KG1 (cell line): ENCODE results near the gene SMG6.

Experiments used
- DNase-seq: peaks from one replicate; lab custom pipeline; 2025; lab: John Stamatoyannopoulos, UW

SMG6 gene

GRCh38 chr17:2235265-2235664 lies 68.3 kb downstream of the SMG6 start:
- no peak for DNase-seq

- DNase-seq = no peak
These were observed 70.1 kb downstream of the SMG6 start for GRCh38 chr17:2233441-2233947.

- no peak for DNase-seq
These were observed 71.3 kb downstream of the SMG6 start for GRCh38 chr17:2232244-2232638.

DNA sequence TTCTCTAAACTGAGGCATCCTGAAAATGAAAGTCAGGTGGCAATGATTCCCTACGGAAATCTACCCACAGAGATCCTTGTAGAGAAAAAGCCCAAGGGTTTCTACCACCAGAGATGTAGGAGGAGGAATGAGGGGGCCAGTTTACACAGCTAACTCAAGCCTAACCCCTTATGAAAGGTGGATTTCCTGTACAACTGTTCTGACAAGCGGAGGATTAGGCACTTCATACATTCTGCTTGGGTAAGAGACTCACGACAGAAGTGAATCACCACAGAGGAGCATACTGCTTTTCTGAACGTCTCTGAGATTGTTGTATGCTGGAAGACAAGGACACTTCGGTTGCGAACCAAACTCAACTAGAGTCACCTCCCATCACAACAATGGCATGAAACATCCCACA lies 72.7 kb downstream of the SMG6 start:
- no peak for DNase-seq

DNA sequence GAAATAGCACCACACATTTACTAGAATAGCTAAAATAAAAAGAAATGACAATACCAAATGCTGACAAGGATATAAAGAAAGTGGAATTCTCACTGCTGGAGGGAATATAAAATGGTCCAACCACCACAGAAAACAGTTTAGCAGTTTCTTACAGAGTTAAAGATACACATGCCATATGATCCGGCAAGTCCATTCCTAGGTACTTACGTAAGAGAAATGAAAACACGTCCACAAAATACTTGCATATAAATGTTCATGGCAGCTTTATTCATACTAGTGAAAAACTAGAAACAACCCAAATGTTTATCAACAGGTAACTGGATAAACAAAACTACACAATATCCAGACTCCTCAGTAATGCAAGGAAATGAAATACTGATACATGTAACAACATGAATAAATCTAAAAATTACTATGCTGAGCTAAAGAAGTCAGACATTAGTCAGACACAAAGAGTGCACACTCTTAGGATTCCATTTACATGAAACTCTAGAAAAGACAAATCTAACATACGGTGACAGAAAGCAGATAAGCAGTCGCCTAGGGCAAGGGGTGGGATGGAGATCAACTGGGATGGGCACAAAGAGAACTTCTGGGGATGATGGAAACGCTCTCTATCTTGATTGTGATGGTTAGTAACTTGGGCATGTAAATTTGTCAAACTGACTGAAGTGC lies 76.4 kb downstream of the SMG6 start:
- no peak for DNase-seq

DNA sequence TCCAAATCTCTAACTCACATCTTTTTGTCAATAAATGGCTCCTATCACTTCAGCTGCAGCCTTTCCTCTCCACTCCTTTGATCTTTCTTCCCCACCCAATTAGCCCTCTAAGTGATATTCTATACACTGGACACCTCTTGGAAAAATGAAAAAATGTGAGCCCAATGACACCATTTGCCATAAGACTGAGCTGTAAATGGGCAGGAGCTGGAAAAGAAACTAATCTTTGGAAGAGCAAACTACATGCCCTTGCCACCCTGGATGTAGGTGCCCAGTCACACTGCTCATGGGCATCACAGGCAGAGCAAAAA lies 80.0 kb downstream of the SMG6 start:
- no peak for DNase-seq

- DNase-seq = no peak
These were observed 80.5 kb downstream of the SMG6 start for GRCh38 chr17:2222901-2223616.

- DNase-seq = no peak
These were observed 81.3 kb downstream of the SMG6 start for GRCh38 chr17:2222301-2222700.

DNA sequence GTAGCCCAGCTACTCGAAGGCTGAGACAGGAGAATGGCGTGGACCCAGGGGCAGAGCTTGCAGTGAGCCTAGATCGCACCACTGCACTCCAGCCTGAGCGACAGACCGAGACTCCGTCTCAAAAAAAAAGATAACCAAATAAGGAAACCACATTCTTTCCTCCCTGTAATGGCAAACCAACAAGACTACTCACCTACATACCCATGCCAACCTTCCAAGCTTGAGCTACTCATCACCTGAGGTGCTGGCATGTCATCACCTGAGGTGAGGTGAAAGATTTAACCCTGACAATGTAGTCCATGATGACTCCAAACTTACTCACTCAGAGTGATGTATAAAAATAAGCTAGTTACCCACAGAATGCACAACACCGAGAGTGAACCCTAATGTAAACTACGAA lies 85.2 kb downstream of the SMG6 start:
- no peak for DNase-seq

- DNase-seq = no peak
These were observed 87.8 kb downstream of the SMG6 start for GRCh38 chr17:2215616-2216364.

DNA sequence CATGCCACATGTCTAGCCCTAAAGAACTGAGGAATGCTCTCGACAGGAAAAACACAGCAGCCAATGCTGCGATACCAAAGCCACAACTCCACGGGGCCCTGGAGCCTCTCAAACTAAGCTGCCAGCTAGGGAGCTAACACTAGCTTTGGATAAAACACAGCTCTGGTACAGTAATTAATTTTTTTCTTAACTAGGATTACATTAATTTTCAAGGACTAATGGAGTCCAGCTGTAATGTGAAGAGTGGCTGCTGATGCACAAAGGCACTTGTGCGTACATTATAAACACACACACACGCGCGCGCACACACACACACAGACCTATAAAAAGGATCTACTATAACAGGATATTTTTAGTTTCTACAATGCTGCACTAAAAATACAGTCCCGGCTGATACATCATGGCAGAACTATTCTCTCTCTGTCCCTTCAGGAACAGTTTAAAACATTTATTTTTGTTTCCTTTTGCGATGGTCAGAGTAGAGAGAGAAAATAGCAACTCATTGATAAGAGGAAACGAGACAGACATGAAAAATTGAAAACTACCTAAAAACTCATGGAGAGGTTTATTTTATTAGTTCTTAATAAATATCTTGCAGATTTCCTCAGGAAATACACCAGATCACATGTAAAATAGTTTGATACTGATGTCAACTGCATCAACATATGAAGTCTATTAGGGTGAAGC lies 88.5 kb downstream of the SMG6 start:
- DNase-seq = no peak

- no peak for DNase-seq
These were observed 89.3 kb downstream of the SMG6 start for GRCh38 chr17:2214047-2214928.

GRCh38 chr17:2213291-2213960 lies 90.2 kb downstream of the SMG6 start:
- DNase-seq = no peak

GRCh38 chr17:2212400-2212981 lies 91.1 kb downstream of the SMG6 start:
- no peak for DNase-seq

DNA sequence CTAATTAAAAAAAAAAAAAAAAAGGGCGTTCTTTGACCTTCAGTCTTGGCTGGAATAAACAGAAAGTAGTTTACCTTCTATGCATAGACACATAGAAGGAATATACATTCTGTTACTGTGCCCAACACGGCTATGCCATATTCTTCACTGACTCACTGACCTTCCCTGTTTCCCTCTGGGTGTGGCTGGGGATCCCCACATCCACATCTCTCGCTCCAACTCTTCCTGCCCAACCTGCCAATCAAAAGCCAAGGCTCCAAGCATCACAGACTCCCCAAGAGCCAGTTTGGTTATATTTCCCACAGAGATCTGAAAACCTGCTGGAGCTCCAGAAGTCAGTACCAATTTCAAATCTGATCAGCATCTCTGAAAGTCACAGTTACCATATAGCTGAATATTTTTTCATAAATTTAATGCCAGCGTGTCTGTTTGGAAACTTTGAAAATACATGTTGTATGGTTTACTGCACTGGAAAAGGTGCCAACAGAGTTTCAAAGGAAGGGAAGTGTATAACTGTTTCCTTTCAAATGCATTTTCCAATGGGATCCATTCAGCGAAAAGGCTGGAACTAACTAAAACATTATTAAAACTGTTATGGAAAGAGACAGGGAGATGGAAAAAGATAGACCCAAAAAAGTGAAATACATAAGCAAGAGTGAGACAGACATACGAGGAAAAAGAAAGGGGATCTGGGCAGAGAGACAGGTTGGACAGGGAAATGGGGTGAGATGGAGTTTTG lies 91.8 kb downstream of the SMG6 start:
- DNase-seq = no peak

GRCh38 chr17:2210726-2211125 lies 92.9 kb downstream of the SMG6 start:
- no peak for DNase-seq

DNA sequence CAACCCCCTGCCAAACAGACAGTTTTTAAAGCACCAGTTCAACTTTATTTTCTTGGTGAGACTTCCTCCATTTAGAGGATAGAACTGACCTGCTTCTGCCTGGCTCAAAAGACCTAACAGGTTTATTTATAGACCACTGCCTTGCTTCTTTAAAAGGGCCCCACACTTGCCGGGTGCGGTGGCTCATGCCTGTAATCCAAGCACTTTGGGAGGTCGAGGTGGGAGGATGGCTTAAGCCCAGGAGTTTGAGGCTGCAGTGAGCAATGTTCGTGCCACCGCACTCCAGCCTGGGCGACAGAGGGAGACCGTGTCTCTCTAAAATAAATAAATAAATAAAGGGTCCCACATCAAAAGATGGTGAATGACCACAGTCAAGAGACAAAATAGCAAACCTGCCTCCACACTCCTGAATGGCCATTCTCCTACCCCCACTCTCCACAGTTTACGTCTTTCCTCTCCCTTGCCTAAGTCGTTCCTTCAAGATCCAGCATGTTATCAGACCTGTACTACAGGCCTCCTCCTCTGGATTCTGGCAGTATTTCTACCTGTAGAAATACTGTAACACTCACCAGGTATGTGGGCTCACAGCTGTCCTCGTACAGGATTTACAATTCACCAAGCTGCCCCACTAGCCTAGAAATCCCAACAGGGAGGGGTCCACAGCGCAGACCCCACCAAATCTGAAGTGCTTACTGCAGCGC lies 95.6 kb downstream of the SMG6 start:
- DNase-seq = no peak

GRCh38 chr17:2204393-2204792 lies 99.2 kb downstream of the SMG6 start:
- no peak for DNase-seq

DNA sequence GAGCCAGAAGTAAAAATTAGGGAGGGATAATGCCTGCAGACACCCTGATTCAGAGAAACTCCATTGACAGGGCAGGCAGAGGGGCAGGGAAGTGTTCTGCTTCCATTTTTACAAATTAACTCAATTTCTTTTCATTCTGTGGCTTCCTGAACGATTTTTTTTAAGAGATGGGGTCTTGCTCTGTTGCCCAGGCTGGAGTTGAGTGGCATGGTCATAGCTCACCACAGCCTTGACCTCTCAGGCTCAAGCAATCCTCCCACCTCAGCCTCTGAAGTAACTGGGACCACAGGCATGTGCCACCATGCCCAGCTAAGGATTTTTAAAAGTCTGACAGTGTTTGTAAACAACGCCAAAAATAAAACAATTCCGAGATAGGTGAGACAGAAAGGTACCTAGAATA lies 99.8 kb downstream of the SMG6 start:
- DNase-seq = no peak
